PC-9 (cell line): ENCODE measurements around the gene TMEM207. TPM values are rescaled to one million over a fixed set of nuclear protein-coding genes. Genes with fewer than 3 reads are reported as not detected.

ENCODE experiments used
- BruUV-seq: library from RNA; stranded (reverse); fragments of 400-500 nt; replicated peaks from 2 replicates; lab custom pipeline; 2021; lab: Mats Ljungman, UMichigan
- CTCF ChIA-PET: fragments of 300-600 bp; sonication (Branson Sonifier 250); formaldehyde crosslinking; loops from one replicate; lab custom pipeline; 2022; ENCODE audit warnings: antibody characterized with exemption; lab: Charles Lee
- POLR2A ChIA-PET: fragments of 300-600 bp; sonication (Branson Sonifier 250); formaldehyde crosslinking; loops from one replicate; lab custom pipeline; 2022; ENCODE audit warnings: antibody characterized with exemption; ENCODE audit not compliant: unreplicated experiment; lab: Charles Lee
- DNase-seq, 2 experiments: peaks; one replicate each; pipeline versions ENCODE4 v3.0.0 to v3.0.0-alpha.2; 2015 to 2022; ENCODE audit warnings: mixed read lengths in 1 of 2
- H2AFZ ChIP-seq: fragments of 200-600 bp; sonication (generic); 2 replicates; pipeline ENCODE4 v1.8.1; 2017; ENCODE audit warnings: antibody characterized with exemption
- H3F3A ChIP-seq: fragments of 200-600 bp; sonication (generic); 2 replicates; pipeline ENCODE4 v1.8.1; 2017; ENCODE audit warnings: antibody characterized with exemption, mild to moderate bottlenecking, low read depth; ENCODE audit not compliant: insufficient read depth
- H3K27ac ChIP-seq: fragments of 200-600 bp; sonication (generic); 2 replicates; pipeline ENCODE4 v1.6.1; 2016; ENCODE audit warnings: mixed run types
- H3K27me3 ChIP-seq: fragments of 200-600 bp; sonication (generic); 2 replicates; pipeline ENCODE4 v1.6.1; 2016; ENCODE audit warnings: low read depth, mixed run types; ENCODE audit not compliant: insufficient read depth
- H3K36me3 ChIP-seq: fragments of 200-600 bp; sonication (generic); 2 replicates; pipeline ENCODE4 v1.6.1; 2016; ENCODE audit warnings: low read depth, mixed run types
- H3K4me1 ChIP-seq: fragments of 200-600 bp; sonication (generic); replicated peaks from 2 replicates; pipeline ENCODE4 v1.6.1; 2016; ENCODE audit warnings: mixed run types; ENCODE audit not compliant: insufficient read depth
- H3K4me2 ChIP-seq: fragments of 200-600 bp; sonication (generic); 2 replicates; pipeline ENCODE4 v1.6.1; 2017; ENCODE audit warnings: mixed run types
- H3K4me3 ChIP-seq: fragments of 200-600 bp; sonication (generic); 2 replicates; pipeline ENCODE4 v1.6.1; 2016; ENCODE audit warnings: mixed run types
- H3K79me2 ChIP-seq: fragments of 200-600 bp; sonication (generic); 2 replicates; pipeline ENCODE4 v1.6.1; 2017; ENCODE audit warnings: low read depth, mixed run types
- H3K9me2 ChIP-seq: fragments of 200-600 bp; sonication (generic); 2 replicates; pipeline ENCODE4 v1.8.1; 2017; ENCODE audit warnings: mild to moderate bottlenecking; ENCODE audit not compliant: insufficient read depth
- H3K9me3 ChIP-seq: fragments of 200-600 bp; sonication (generic); 2 replicates; pipeline ENCODE4 v1.8.1; 2016; ENCODE audit warnings: low read depth; ENCODE audit not compliant: insufficient read depth
- H4K20me1 ChIP-seq: fragments of 200-600 bp; sonication (generic); 2 replicates; pipeline ENCODE4 v1.8.1; 2017; ENCODE audit not compliant: insufficient read depth
- CTCF ChIP-seq: fragments of 200-600 bp; sonication (generic); conservative IDR thresholded peaks from 2 replicates; pipeline ENCODE4 v1.6.1; 2017; ENCODE audit warnings: mixed run types, antibody characterized with exemption, mild to moderate bottlenecking, moderate library complexity
- EZH2 ChIP-seq: fragments of 200-600 bp; sonication (generic); IDR thresholded peaks from 2 replicates; pipeline ENCODE4 v1.8.0; 2017; ENCODE audit warnings: antibody characterized with exemption, low read depth
- intact Hi-C: fragments of 100-400 bp; cut with micrococcal nuclease; formaldehyde crosslinking; loops from one replicate; pipeline ENCODE4 v1.10.0; 2022; ENCODE audit not compliant: unreplicated experiment
- total RNA-seq: library from RNA; stranded (reverse); gene quantifications from 2 replicates; pipeline ENCODE4 v1.2.3, GENCODE V29; 2021

The TMEM207 gene
- total RNA-seq, 1 experiment from 2014 or later: not detected

GRCh38 chr3:190429681-190430080, 20.0 kb downstream of the TMEM207 start:
- intact Hi-C loops: no loop called here

GRCh38 chr3:190426806-190427507, 22.7 kb downstream of the TMEM207 start:
- Histone ChIP-seq H3F3A (peaks cover 11% of the 10 kb centered on the region), H3K9me3 (no peaks in the 10 kb centered on the region), H3K4me3 (no peak overlapping the region), H3K27ac (no peak overlapping the region), H3K4me2 (no peak overlapping the region), H3K4me1 (no peaks in the 10 kb centered on the region), H4K20me1 (no peaks in the 10 kb centered on the region), H3K79me2 (no peaks in the 10 kb centered on the region), H2AFZ (no peak overlapping the region), H3K9me2 (no peaks in the 10 kb centered on the region), H3K36me3 (no peaks in the 10 kb centered on the region), H3K27me3 (no peaks in the 10 kb centered on the region)
- TF ChIP-seq CTCF: no peak
- TF ChIP-seq EZH2: no peak
- BruUV-seq: no TSS peak
- CTCF ChIA-PET: interaction anchor here (0.6 kb wide), 1 partner anchor 202 kb away, joined by 5 read pairs; no protein-coding TSS in a partner anchor
- POLR2A ChIA-PET: no interaction called here
- no peak for DNase-seq
- intact Hi-C loops: no loop called here

More at GRCh38 chr3:190429681-190430080, 20.0 kb downstream of the TMEM207 start:
- Histone ChIP-seq H3K27ac (no peak overlapping the region), H3K9me2 (no peaks in the 10 kb centered on the region), H3K4me1 (no peaks in the 10 kb centered on the region), H3F3A (peaks cover 9% of the 10 kb centered on the region), H3K9me3 (peaks cover 11% of the 10 kb centered on the region; the same call in 1 of the 2 replicates), H3K79me2 (no peaks in the 10 kb centered on the region), H2AFZ (no peak overlapping the region), H3K27me3 (no peaks in the 10 kb centered on the region), H3K4me2 (no peak overlapping the region), H4K20me1 (no peaks in the 10 kb centered on the region), H3K36me3 (no peaks in the 10 kb centered on the region), H3K4me3 (no peak overlapping the region)
- DNase-seq: no peak
- BruUV-seq: no TSS peak
- TF ChIP-seq CTCF (no peak), EZH2 (no peak)
- ChIA-PET POLR2A (no interaction called here), CTCF (no interaction called here)

GRCh38 chr3:190425833-190426232, 23.9 kb downstream of the TMEM207 start:
- ChIA-PET POLR2A (interaction anchor here (0.6 kb wide), 1 partner anchor 37 kb away, joined by 5 read pairs; no protein-coding TSS in a partner anchor), CTCF (interaction anchor here (0.6 kb wide), 2 partner anchors 388 to 1362 kb away, joined by 3 to 5 read pairs; no protein-coding TSS in a partner anchor)
- H2AFZ ChIP-seq: no peak overlapping the region
- no peaks in the 10 kb centered on the region for H4K20me1 ChIP-seq
- no peaks in the 10 kb centered on the region for H3K4me1 ChIP-seq
- no peak overlapping the region for H3K4me3 ChIP-seq
- no peaks in the 10 kb centered on the region for H3K9me2 ChIP-seq
- TF ChIP-seq CTCF: no peak
- no peak for TF ChIP-seq EZH2
- H3K36me3 ChIP-seq: no peaks in the 10 kb centered on the region
- no peaks in the 10 kb centered on the region for H3K79me2 ChIP-seq
- H3F3A ChIP-seq: peaks cover 11% of the 10 kb centered on the region
- no peak for DNase-seq
- no peaks in the 10 kb centered on the region for H3K9me3 ChIP-seq
- H3K27ac ChIP-seq: no peak overlapping the region
- BruUV-seq: no TSS peak
- intact Hi-C loops: loop anchor here (2.0 kb wide), 4 partner anchors 17 to 465 kb away; no protein-coding TSS in a partner anchor
- H3K27me3 ChIP-seq: no peaks in the 10 kb centered on the region
- H3K4me2 ChIP-seq: no peak overlapping the region
